Measurements from ENCODE around the gene VCPKMT. TPM values are rescaled to one million over a fixed set of nuclear protein-coding genes. Genes with fewer than 3 reads are reported as not detected.

VCPKMT gene
- 4.9 and 6.0 TPM in 2 replicates for total RNA-seq

DNA sequence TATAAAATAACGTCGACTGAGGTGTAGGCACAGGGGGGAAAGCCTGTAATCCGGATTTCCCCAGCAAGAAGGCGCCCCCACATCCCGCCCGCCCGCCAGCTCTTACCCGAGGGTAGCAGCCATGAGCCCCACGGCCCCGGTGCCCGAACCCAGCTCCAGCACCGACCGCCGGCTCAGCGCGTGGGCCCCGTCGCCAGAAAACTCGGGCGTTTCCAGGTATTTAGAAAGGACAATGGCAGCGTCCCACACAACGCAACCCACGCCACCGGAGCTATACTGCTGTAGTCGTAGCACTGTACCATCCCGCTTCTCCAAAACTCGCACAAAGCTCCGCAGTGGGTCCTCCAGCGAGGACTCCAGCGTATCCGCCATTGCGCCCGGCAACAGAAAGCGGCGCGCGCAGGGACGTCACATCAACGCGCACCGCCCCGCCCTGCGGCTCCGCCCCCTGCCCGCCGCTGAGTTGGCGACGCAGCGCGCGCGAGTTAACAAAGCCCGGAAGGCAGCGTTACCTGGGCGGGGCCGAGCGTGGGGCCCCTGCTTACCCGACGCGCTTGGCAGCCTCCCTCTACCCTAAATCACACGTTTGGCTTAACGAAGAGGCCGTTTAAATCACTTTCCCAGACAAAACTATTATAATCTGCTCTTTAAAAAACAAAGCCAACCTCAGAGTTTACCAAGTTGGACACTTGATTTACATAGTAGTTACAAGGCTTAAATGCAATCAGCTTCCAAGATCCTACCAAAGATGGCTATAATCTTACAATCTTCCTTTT lies at the start of gene VCPKMT:
VCPKMT (minus strand) TSS at position 392 of the 776 bp plus-strand sequence; CDS start at position 372, 20 bp downstream.

Small RNAs within 50 kb of the gene (small RNA-seq; reads per million reads assigned to genes)
- gene RF00019, result not detected

Other genes with a start within 250 kb of the VCPKMT start
- 68.3 and 77.2 TPM in 2 replicates for gene ARF6, start 223.5 kb downstream of the VCPKMT start, total RNA-seq
- 24.2 and 30.0 TPM in 2 replicates for gene SOS2, start 115.0 kb upstream of the VCPKMT start, total RNA-seq
- 2.3 and 3.9 TPM in 2 replicates for gene L2HGDH, start 195.7 kb upstream of the VCPKMT start, total RNA-seq
- gene DMAC2L, start 195.8 kb upstream of the VCPKMT start, total RNA-seq, result 6.6 and 8.8 TPM in 2 replicates